C4-2B (cell line): ENCODE data around the gene PCP4.
"Not testable (repeated sequence)": the region's sequence is repeated elsewhere in the genome, so short reads cannot be mapped to it uniquely, and the experiment has no call there.

Source experiments
- H3K27ac ChIP-seq: fragments of 450-650 bp; 2 replicates; pipeline ENCODE4 v1.5.1; 2017
- ZFX ChIP-seq: fragments of 450-650 bp; IDR thresholded peaks from 2 replicates; pipeline ENCODE4 v1.6.1; 2017
- TF ChIP-seq, protein P1 (sequence below): fragments of 450-650 bp; conservative IDR thresholded peaks from 2 replicates; pipeline ENCODE4 v1.5.1; 2017; ENCODE audit warnings: mild to moderate bottlenecking

Gene PCP4

GRCh38 chr21:39882839-39883195 lies 15.6 kb downstream of the PCP4 start:
- TF ChIP-seq, protein P1, sequence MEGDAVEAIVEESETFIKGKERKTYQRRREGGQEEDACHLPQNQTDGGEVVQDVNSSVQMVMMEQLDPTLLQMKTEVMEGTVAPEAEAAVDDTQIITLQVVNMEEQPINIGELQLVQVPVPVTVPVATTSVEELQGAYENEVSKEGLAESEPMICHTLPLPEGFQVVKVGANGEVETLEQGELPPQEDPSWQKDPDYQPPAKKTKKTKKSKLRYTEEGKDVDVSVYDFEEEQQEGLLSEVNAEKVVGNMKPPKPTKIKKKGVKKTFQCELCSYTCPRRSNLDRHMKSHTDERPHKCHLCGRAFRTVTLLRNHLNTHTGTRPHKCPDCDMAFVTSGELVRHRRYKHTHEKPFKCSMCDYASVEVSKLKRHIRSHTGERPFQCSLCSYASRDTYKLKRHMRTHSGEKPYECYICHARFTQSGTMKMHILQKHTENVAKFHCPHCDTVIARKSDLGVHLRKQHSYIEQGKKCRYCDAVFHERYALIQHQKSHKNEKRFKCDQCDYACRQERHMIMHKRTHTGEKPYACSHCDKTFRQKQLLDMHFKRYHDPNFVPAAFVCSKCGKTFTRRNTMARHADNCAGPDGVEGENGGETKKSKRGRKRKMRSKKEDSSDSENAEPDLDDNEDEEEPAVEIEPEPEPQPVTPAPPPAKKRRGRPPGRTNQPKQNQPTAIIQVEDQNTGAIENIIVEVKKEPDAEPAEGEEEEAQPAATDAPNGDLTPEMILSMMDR: no peak
- TF ChIP-seq ZFX: no peak
- no peak overlapping the region for H3K27ac ChIP-seq

DNA sequence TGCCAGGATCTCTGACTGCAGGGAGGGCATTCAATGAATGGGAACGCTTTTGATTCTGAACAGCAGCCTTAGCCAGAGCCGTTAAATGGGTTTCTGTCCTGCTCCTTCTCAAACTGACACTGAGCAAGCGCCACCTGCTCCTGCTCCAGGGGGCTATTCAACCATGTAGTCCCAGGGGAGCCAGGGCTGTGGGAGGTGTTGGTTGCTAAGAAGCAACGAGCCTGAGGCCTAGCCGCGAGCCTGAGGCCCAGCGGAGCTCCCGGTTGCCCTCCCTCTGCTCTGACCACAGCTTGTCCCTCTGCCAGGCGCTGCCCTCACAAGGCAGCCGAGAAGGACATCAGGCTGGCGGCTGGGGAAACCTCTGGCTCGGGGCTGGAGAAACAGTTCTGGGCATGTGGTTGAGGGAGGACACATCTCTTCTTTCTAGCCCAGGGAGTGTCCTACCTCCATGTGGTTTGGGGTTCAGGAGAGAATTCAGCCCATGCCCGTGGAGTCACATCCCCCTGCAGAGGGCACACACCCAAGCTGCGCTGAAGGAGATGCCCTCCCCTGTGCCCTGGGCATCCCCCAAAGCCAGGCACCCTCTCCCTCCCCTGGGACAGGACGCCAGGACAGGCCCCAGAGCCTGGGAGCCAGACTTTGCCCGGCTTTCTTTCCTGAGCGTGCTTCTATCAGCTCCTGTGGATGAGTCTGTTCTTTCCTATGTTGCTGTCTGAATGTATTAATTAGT lies 18.0 kb downstream of the PCP4 start:
- TF ChIP-seq, protein P1: no peak
- no peak for TF ChIP-seq ZFX
- no peak overlapping the region for H3K27ac ChIP-seq

- no peak overlapping the region for H3K27ac ChIP-seq
- TF ChIP-seq ZFX: no peak
- TF ChIP-seq, protein P1: no peak
These were observed 21.6 kb downstream of the PCP4 start for GRCh38 chr21:39888848-39889247.

DNA sequence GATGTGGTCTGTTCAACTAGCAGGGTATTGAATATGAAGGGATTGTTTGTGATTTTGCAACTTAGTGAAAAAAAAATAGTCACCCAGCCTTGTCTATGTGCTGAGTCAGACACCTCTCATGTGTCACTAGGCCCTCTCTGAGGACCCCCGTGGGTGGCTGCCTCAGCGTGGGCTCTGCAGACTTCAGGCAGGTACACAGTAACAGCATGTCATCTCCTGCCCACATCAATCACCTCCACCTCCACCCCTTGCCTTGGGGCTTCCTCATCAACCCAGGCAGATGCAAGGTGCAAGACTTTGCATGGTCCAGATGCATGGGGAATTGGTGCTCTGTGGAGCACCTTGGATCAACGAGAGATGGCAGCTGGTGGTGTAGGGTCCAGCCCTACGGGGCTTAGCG lies 23.9 kb downstream of the PCP4 start:
- no peak overlapping the region for H3K27ac ChIP-seq
- no peak for TF ChIP-seq ZFX
- TF ChIP-seq, protein P1: no peak

- not testable (repeated sequence) for H3K27ac ChIP-seq
These were observed 24.6 kb downstream of the PCP4 start for GRCh38 chr21:39891863-39892262.

DNA sequence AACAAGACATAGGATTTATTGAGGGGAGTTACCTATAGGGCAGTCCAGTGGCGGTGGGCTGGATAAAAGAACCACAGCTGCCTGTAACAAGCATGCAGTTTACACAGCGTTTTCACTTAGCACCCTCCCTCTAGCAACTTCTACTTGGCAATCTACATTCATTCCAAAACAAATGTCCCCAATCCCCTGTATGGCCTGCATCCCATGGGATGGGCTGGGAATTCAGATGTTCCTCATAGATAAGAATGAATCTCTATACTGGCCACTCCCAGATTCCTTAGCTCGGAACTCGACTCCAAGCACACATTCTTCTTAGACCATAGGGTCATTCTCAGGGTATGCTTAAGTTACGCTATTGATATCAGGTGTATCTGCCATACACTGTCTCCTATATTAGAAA lies 33.3 kb downstream of the PCP4 start:
- no peak overlapping the region for H3K27ac ChIP-seq
- no peak for TF ChIP-seq ZFX
- TF ChIP-seq, protein P1: no peak

GRCh38 chr21:39900911-39901310 lies 33.7 kb downstream of the PCP4 start:
- H3K27ac ChIP-seq: no peak overlapping the region
- TF ChIP-seq ZFX: no peak
- TF ChIP-seq, protein P1: no peak

GRCh38 chr21:39902986-39903385 lies 35.7 kb downstream of the PCP4 start:
- TF ChIP-seq, protein P1: no peak
- no peak for TF ChIP-seq ZFX
- no peak overlapping the region for H3K27ac ChIP-seq
